ENCODE measurements around the gene NUDT4. TPM values are rescaled to one million over a fixed set of nuclear protein-coding genes. Genes with fewer than 3 reads are reported as not detected.

NUDT4 gene
- total RNA-seq, 1 donor from 2014 or later: 52.2 TPM

- Histone ChIP-seq H3K36me3 (no peaks in the 10 kb centered on the region), H3K4me3 (no peak overlapping the region), H3K9me3 (no peaks in the 10 kb centered on the region), H3K27ac (no peak overlapping the region), H3K4me1 (no peaks in the 10 kb centered on the region), H3K27me3 (no peaks in the 10 kb centered on the region)
- no peak for ATAC-seq
- no peak for DNase-seq
- intact Hi-C loops (cut with DNase I): no loop called here
- TF ChIP-seq CTCF (IDR thresholded peaks at IDR 0.05): no peak
Observed at GRCh38 chr12:93351726-93352125, 26.0 kb upstream of the NUDT4 start.

GRCh38 chr12:93352321-93352720 lies 25.4 kb upstream of the NUDT4 start:
- no peaks in the 10 kb centered on the region for H3K27me3 ChIP-seq
- H3K4me1 ChIP-seq: no peaks in the 10 kb centered on the region
- H3K9me3 ChIP-seq: no peaks in the 10 kb centered on the region
- no peak for TF ChIP-seq CTCF (IDR thresholded peaks at IDR 0.05)
- no peak overlapping the region for H3K4me3 ChIP-seq
- no peak for DNase-seq
- no peaks in the 10 kb centered on the region for H3K36me3 ChIP-seq
- intact Hi-C loops (cut with DNase I): no loop called here
- no peak overlapping the region for H3K27ac ChIP-seq
- ATAC-seq: no peak

- no peaks in the 10 kb centered on the region for H3K27me3 ChIP-seq
- DNase-seq: no peak
- H3K4me3 ChIP-seq: no peak overlapping the region
- intact Hi-C loops (cut with DNase I): no loop called here
- TF ChIP-seq CTCF (IDR thresholded peaks at IDR 0.05): no peak
- H3K36me3 ChIP-seq: no peaks in the 10 kb centered on the region
- no peaks in the 10 kb centered on the region for H3K4me1 ChIP-seq
- no peak for ATAC-seq
- no peak overlapping the region for H3K27ac ChIP-seq
- H3K9me3 ChIP-seq: no peaks in the 10 kb centered on the region
Observed at GRCh38 chr12:93356214-93356613, 21.5 kb upstream of the NUDT4 start.

GRCh38 chr12:93358058-93358457 lies 19.7 kb upstream of the NUDT4 start:
- ATAC-seq: no peak

GRCh38 chr12:93358821-93359220 lies 18.9 kb upstream of the NUDT4 start:
- H3K4me3 ChIP-seq: no peak overlapping the region
- H3K36me3 ChIP-seq: no peaks in the 10 kb centered on the region
- DNase-seq (no peak), ATAC-seq (no peak)
- TF ChIP-seq CTCF (IDR thresholded peaks at IDR 0.05): no peak
- no peaks in the 10 kb centered on the region for H3K9me3 ChIP-seq
- H3K4me1 ChIP-seq: no peaks in the 10 kb centered on the region
- no peaks in the 10 kb centered on the region for H3K27me3 ChIP-seq
- intact Hi-C loops (cut with DNase I): no loop called here
- H3K27ac ChIP-seq: no peak overlapping the region

More at GRCh38 chr12:93358058-93358457, 19.7 kb upstream of the NUDT4 start:
- Histone ChIP-seq H3K27me3 (no peaks in the 10 kb centered on the region), H3K36me3 (no peaks in the 10 kb centered on the region), H3K27ac (no peak overlapping the region), H3K4me3 (no peak overlapping the region), H3K4me1 (no peaks in the 10 kb centered on the region), H3K9me3 (no peaks in the 10 kb centered on the region)
- intact Hi-C loops (cut with DNase I): no loop called here
- TF ChIP-seq CTCF (IDR thresholded peaks at IDR 0.05): no peak
- DNase-seq: no peak

GRCh38 chr12:93360688-93361087 lies 17.0 kb upstream of the NUDT4 start:
- Histone ChIP-seq H3K4me1 (no peaks in the 10 kb centered on the region), H3K27ac (no peak overlapping the region), H3K27me3 (no peaks in the 10 kb centered on the region), H3K36me3 (no peaks in the 10 kb centered on the region), H3K4me3 (no peak overlapping the region), H3K9me3 (no peaks in the 10 kb centered on the region)
- intact Hi-C loops (cut with DNase I): no loop called here
- ATAC-seq (no peak), DNase-seq (no peak)
- no peak for TF ChIP-seq CTCF (IDR thresholded peaks at IDR 0.05)

Measured in upper lobe of right lung (tissue), 1 donor.